ENCODE results near the gene CNPY1. TPM values are rescaled to one million over a fixed set of nuclear protein-coding genes. Genes with fewer than 3 reads are reported as not detected.
"Not testable (repeated sequence)": the region's sequence is repeated elsewhere in the genome, so short reads cannot be mapped to it uniquely, and the experiment has no call there.

CNPY1 gene
- total RNA-seq, 2 experiments from 2014 or later, result not detected

- intact Hi-C loops (cut with DNase I, micrococcal nuclease), result no loop called here
- H3K4me1 Mint-ChIP-seq, result peaks cover 1% of the 10 kb centered on the region
- ChIA-PET CTCF (interaction anchor here (0.7 to 1.1 kb wide), 2 partner anchors 84 to 148 kb away, joined by 3 to 4 read pairs; no protein-coding TSS in a partner anchor), POLR2A (no interaction called here)
- H3K4me3 Mint-ChIP-seq, result no peak overlapping the region
- no peak for ATAC-seq
- no peaks in the 10 kb centered on the region for H3K36me3 Mint-ChIP-seq (ENCODE audit: low read depth)
- DNase-seq, result no peak
- no peaks in the 10 kb centered on the region for H3K9me3 Mint-ChIP-seq (ENCODE audit: low read depth)
- H3K27ac Mint-ChIP-seq, result no peak overlapping the region
- peaks cover 38% of the 10 kb centered on the region for H3K27me3 Mint-ChIP-seq
Measured at GRCh38 chr7:155527664-155528063, 18.7 kb downstream of the CNPY1 start.

- no peak for ATAC-seq
- CTCF ChIA-PET, result no interaction called here
- no peak overlapping the region for H3K27ac Mint-ChIP-seq
- H3K27me3 Mint-ChIP-seq, result peaks cover 27% of the 10 kb centered on the region
- intact Hi-C loops (cut with DNase I, micrococcal nuclease), result no loop called here
- no peaks in the 10 kb centered on the region for H3K4me1 Mint-ChIP-seq
- H3K9me3 Mint-ChIP-seq (ENCODE audit: low read depth), result no peaks in the 10 kb centered on the region
- H3K36me3 Mint-ChIP-seq (ENCODE audit: low read depth), result no peaks in the 10 kb centered on the region
- DNase-seq, result no peak
- POLR2A ChIA-PET, result interaction anchor here (0.6 kb wide), 1 partner anchor 60 kb away, joined by 3 read pairs; no protein-coding TSS in a partner anchor
- no peak overlapping the region for H3K4me3 Mint-ChIP-seq
Measured at GRCh38 chr7:155526225-155526624, 20.1 kb downstream of the CNPY1 start.

GRCh38 chr7:155524018-155524556, 22.3 kb downstream of the CNPY1 start:
- POLR2A ChIA-PET, result no interaction called here
- no peak overlapping the region for H3K27ac Mint-ChIP-seq
- H3K36me3 Mint-ChIP-seq (ENCODE audit: low read depth), result no peaks in the 10 kb centered on the region
- peaks cover 20% of the 10 kb centered on the region for H3K27me3 Mint-ChIP-seq
- H3K4me3 Mint-ChIP-seq, result no peak overlapping the region
- no peaks in the 10 kb centered on the region for H3K9me3 Mint-ChIP-seq (ENCODE audit: low read depth)
- ATAC-seq (no peak), DNase-seq (no peak)
- intact Hi-C loops (cut with DNase I, micrococcal nuclease), result no loop called here
- H3K4me1 Mint-ChIP-seq, result no peaks in the 10 kb centered on the region
- CTCF ChIA-PET, result no interaction called here

GRCh38 chr7:155523168-155523675, 23.1 kb downstream of the CNPY1 start:
- ChIA-PET CTCF (no interaction called here), POLR2A (no interaction called here)
- Mint-ChIP-seq H3K27me3 (peaks cover 20% of the 10 kb centered on the region), H3K27ac (no peak overlapping the region), H3K4me1 (no peaks in the 10 kb centered on the region), H3K4me3 (no peak overlapping the region), H3K9me3 (ENCODE audit: low read depth) (no peaks in the 10 kb centered on the region), H3K36me3 (ENCODE audit: low read depth) (no peaks in the 10 kb centered on the region)
- DNase-seq (no peak), ATAC-seq (no peak)
- intact Hi-C loops (cut with DNase I, micrococcal nuclease), result no loop called here

GRCh38 chr7:155521743-155522398, 24.5 kb downstream of the CNPY1 start:
- Mint-ChIP-seq H3K9me3 (ENCODE audit: low read depth) (no peaks in the 10 kb centered on the region), H3K27me3 (peaks cover 26% of the 10 kb centered on the region), H3K36me3 (ENCODE audit: low read depth) (no peaks in the 10 kb centered on the region), H3K27ac (no peak overlapping the region), H3K4me1 (no peaks in the 10 kb centered on the region), H3K4me3 (no peak overlapping the region)
- no peak for DNase-seq
- no peak for ATAC-seq
- intact Hi-C loops (cut with DNase I, micrococcal nuclease), result no loop called here
- ChIA-PET CTCF (interaction anchor here (1.2 kb wide), 1 partner anchor 11 kb away, joined by 3 read pairs; no protein-coding TSS in a partner anchor), POLR2A (no interaction called here)

GRCh38 chr7:155521007-155521742, 25.2 kb downstream of the CNPY1 start:
- Mint-ChIP-seq H3K4me3 (no peak overlapping the region), H3K9me3 (ENCODE audit: low read depth) (no peaks in the 10 kb centered on the region), H3K27me3 (peaks cover 22% of the 10 kb centered on the region), H3K4me1 (no peaks in the 10 kb centered on the region), H3K36me3 (ENCODE audit: low read depth) (no peaks in the 10 kb centered on the region), H3K27ac (no peak overlapping the region)
- DNase-seq (no peak), ATAC-seq (no peak)
- ChIA-PET POLR2A (no interaction called here), CTCF (no interaction called here)
- intact Hi-C loops (cut with DNase I, micrococcal nuclease), result no loop called here

GRCh38 chr7:155520114-155520513, 26.2 kb downstream of the CNPY1 start:
- intact Hi-C loops (cut with DNase I, micrococcal nuclease), result no loop called here
- ChIA-PET POLR2A (no interaction called here), CTCF (interaction anchor here (0.8 to 1.1 kb wide), 2 partner anchors 13 to 70 kb away, joined by 3 to 4 read pairs; no protein-coding TSS in a partner anchor)
- Mint-ChIP-seq H3K9me3 (ENCODE audit: low read depth) (no peaks in the 10 kb centered on the region), H3K27ac (no peak overlapping the region), H3K4me1 (no peaks in the 10 kb centered on the region), H3K36me3 (ENCODE audit: low read depth) (no peaks in the 10 kb centered on the region), H3K27me3 (peaks cover 25% of the 10 kb centered on the region), H3K4me3 (no peak overlapping the region)
- DNase-seq (no peak), ATAC-seq (no peak)

- peaks cover 27% of the 10 kb centered on the region for H3K27me3 Mint-ChIP-seq
- H3K27ac Mint-ChIP-seq; H3K4me3 Mint-ChIP-seq; POLR2A ChIA-PET; DNase-seq; ATAC-seq; H3K9me3 Mint-ChIP-seq (ENCODE audit: low read depth); intact Hi-C loops (cut with DNase I, micrococcal nuclease); H3K36me3 Mint-ChIP-seq (ENCODE audit: low read depth); H3K4me1 Mint-ChIP-seq: not testable (repeated sequence)
- CTCF ChIA-PET, result interaction anchor here (0.8 to 1.1 kb wide), 2 partner anchors 12 to 69 kb away, joined by 3 to 4 read pairs; no protein-coding TSS in a partner anchor
Measured at GRCh38 chr7:155519358-155519757, 27.0 kb downstream of the CNPY1 start.

GRCh38 chr7:155518633-155519032, 27.7 kb downstream of the CNPY1 start:
- Mint-ChIP-seq H3K4me1 (no peaks in the 10 kb centered on the region), H3K9me3 (ENCODE audit: low read depth) (no peaks in the 10 kb centered on the region), H3K27ac (no peak overlapping the region), H3K27me3 (peaks cover 31% of the 10 kb centered on the region), H3K36me3 (ENCODE audit: low read depth) (no peaks in the 10 kb centered on the region), H3K4me3 (no peak overlapping the region)
- ChIA-PET POLR2A (no interaction called here), CTCF (no interaction called here)
- intact Hi-C loops (cut with DNase I, micrococcal nuclease), result no loop called here
- ATAC-seq (no peak), DNase-seq (no peak)

GRCh38 chr7:155517969-155518368, 28.4 kb downstream of the CNPY1 start:
- no peaks in the 10 kb centered on the region for H3K36me3 Mint-ChIP-seq (ENCODE audit: low read depth)
- ChIA-PET CTCF (no interaction called here), POLR2A (no interaction called here)
- H3K4me3 Mint-ChIP-seq, result no peak overlapping the region
- H3K27ac Mint-ChIP-seq, result no peak overlapping the region
- H3K4me1 Mint-ChIP-seq, result no peaks in the 10 kb centered on the region
- DNase-seq, result no peak
- intact Hi-C loops (cut with DNase I, micrococcal nuclease), result no loop called here
- H3K9me3 Mint-ChIP-seq (ENCODE audit: low read depth), result no peaks in the 10 kb centered on the region
- peaks cover 35% of the 10 kb centered on the region for H3K27me3 Mint-ChIP-seq
- ATAC-seq, result no peak

- CTCF ChIA-PET, result interaction anchor here (1.0 kb wide), 1 partner anchor 86 kb away, joined by 3 read pairs; no protein-coding TSS in a partner anchor
- H3K4me1 Mint-ChIP-seq, result no peaks in the 10 kb centered on the region
- no peak overlapping the region for H3K4me3 Mint-ChIP-seq
- POLR2A ChIA-PET, result interaction anchor here (0.7 kb wide), 1 partner anchor 61 kb away, joined by 4 read pairs; no protein-coding TSS in a partner anchor
- H3K9me3 Mint-ChIP-seq (ENCODE audit: low read depth), result no peaks in the 10 kb centered on the region
- DNase-seq (no peak), ATAC-seq (no peak)
- H3K27me3 Mint-ChIP-seq, result peaks cover 37% of the 10 kb centered on the region
- H3K27ac Mint-ChIP-seq, result no peak overlapping the region
- no peaks in the 10 kb centered on the region for H3K36me3 Mint-ChIP-seq (ENCODE audit: low read depth)
- intact Hi-C loops (cut with DNase I, micrococcal nuclease), result no loop called here
Measured at GRCh38 chr7:155517452-155517851, 28.9 kb downstream of the CNPY1 start.
